HG03457 (cell line): ENCODE measurements around the gene NME1.

Experiments
- ATAC-seq: cut with Tn5 transposase; IDR thresholded peaks from one replicate; pipeline ENCODE4 v1.9.1; 2021; ENCODE audit warnings: moderate number of reproducible peaks; ENCODE audit not compliant: unreplicated experiment

The NME1 gene

GRCh38 chr17:51188271-51188833 lies 35.0 kb downstream of the NME1 start:
- no peak for ATAC-seq

- ATAC-seq, result no peak
Observed at GRCh38 chr17:51189162-51189561, 35.8 kb downstream of the NME1 start.

- ATAC-seq, result no peak
Observed at GRCh38 chr17:51189628-51190027, 36.3 kb downstream of the NME1 start.

- ATAC-seq, result no peak
Observed at GRCh38 chr17:51191895-51192294, 38.5 kb downstream of the NME1 start.

GRCh38 chr17:51197754-51198153 lies 44.4 kb downstream of the NME1 start:
- no peak for ATAC-seq

- ATAC-seq, result no peak
Observed at GRCh38 chr17:51200295-51200694, 46.9 kb downstream of the NME1 start.

GRCh38 chr17:51200846-51201245 lies 47.5 kb downstream of the NME1 start:
- no peak for ATAC-seq

- no peak for ATAC-seq
Observed at GRCh38 chr17:51203838-51204237, 50.5 kb downstream of the NME1 start.
